A549 (cell line): ENCODE results near the gene EFNA5. TPM values are rescaled to one million over a fixed set of nuclear protein-coding genes. Genes with fewer than 3 reads are reported as not detected.

Source experiments
- ATAC-seq, 2 experiments: fragments of 200-7000 bp in 1 of 2; fragments of >200 bp in 1 of 2; cut with Nextera tagmentation in 1 of 2; cut with Tn5 transposase in 1 of 2; 3 replicates each; pipeline versions ENCODE4 v1.8.0 to v1.9.1; 2018 to 2020; ENCODE audit warnings: mild to moderate bottlenecking in 1 of 2, moderate library complexity in 1 of 2
- CTCF ChIA-PET: fragments of 300-600 bp; sonication (Branson Sonifier 250); formaldehyde crosslinking; extraction: SDS; loops from one replicate; lab custom pipeline; 2021; ENCODE audit warnings: antibody characterized with exemption, inconsistent platforms; lab: Yijun Ruan, JAX
- POLR2A ChIA-PET: fragments of 350-600 bp; formaldehyde crosslinking; extraction: SDS; loops from one replicate; lab custom pipeline; 2021; ENCODE audit warnings: antibody characterized with exemption, inconsistent platforms; lab: Yijun Ruan, JAX
- DNase-seq, 2 experiments: peaks; one replicate each; pipeline versions ENCODE4 v3.0.0 to v3.0.0-alpha.2; 2011 to 2016; ENCODE audit warnings: low read depth in 1 of 2, low spot score in 1 of 2
- FAIRE-seq: peaks from 2 replicates; lab custom pipeline; 2011; peaks lifted over from hg19 to GRCh38; lab: Jason Lieb, UNC
- H3K27ac ChIP-seq, 2 experiments: fragments of >200 bp; sonication (Bioruptor Twin); formaldehyde crosslinking; 3 replicates each; pipeline ENCODE4 v1.5.1; 2016 to 2017
- H3K4me1 ChIP-seq: fragments of >200 bp; sonication (Bioruptor Twin); formaldehyde crosslinking; 3 replicates; pipeline ENCODE4 v1.6.1; 2016
- H3K4me2 ChIP-seq: fragments of >200 bp; sonication (Bioruptor Twin); formaldehyde crosslinking; 3 replicates; pipeline ENCODE4 v1.6.1; 2016
- H3K4me3 ChIP-seq: fragments of >200 bp; sonication (Bioruptor Twin); formaldehyde crosslinking; 3 replicates; pipeline ENCODE4 v1.5.1; 2016
- H3K9me3 ChIP-seq: fragments of >200 bp; sonication (Bioruptor Twin); formaldehyde crosslinking; 3 replicates; pipeline ENCODE4 v1.6.1; 2016
- ESRRA ChIP-seq: fragments of 150-350 bp; IDR thresholded peaks from 2 replicates; pipeline ENCODE4 v1.6.1; 2014; ENCODE audit warnings: mild to moderate bottlenecking, low read length, borderline replicate concordance
- FOSB ChIP-seq: fragments of 250-450 bp; sonication (Bioruptor Pico); IDR thresholded peaks from 2 replicates; pipeline ENCODE4 v1.5.0; 2020; ENCODE audit warnings: mild to moderate bottlenecking, moderate library complexity
- FOSL2 ChIP-seq, 2 experiments: fragments of 450-650 bp in 1 of 2; fragments of >200 bp in 1 of 2; sonication (Bioruptor Twin) in 1 of 2; formaldehyde crosslinking; IDR thresholded peaks; 2 replicates each; pipeline versions ENCODE4 v1.5.0 to v1.6.1; 2016 to 2020; ENCODE audit warnings: mild to moderate bottlenecking in 1 of 2, moderate library complexity in 1 of 2
- FOXS1 ChIP-seq: fragments of 250-450 bp; sonication (Bioruptor Pico); IDR thresholded peaks from 2 replicates; pipeline ENCODE4 v1.5.0; 2020; ENCODE audit warnings: mild to moderate bottlenecking, moderate library complexity
- HOXA7 ChIP-seq: fragments of 250-450 bp; sonication (Bioruptor Pico); IDR thresholded peaks from 2 replicates; pipeline ENCODE4 v1.5.0; 2020; ENCODE audit warnings: mild to moderate bottlenecking, moderate library complexity
- JUN ChIP-seq, 2 experiments: fragments of >200 bp; sonication (Bioruptor Twin); formaldehyde crosslinking; IDR thresholded peaks; 2 replicates in 1 of 2; 3 replicates in 1 of 2; pipeline ENCODE4 v1.6.1; 2016 to 2017
- JUNB ChIP-seq: fragments of >200 bp; sonication (Bioruptor Twin); formaldehyde crosslinking; IDR thresholded peaks from 2 replicates; pipeline ENCODE4 v1.6.1; 2016
- KDM5A ChIP-seq: fragments of 200-600 bp; sonication (generic); IDR thresholded peaks from 2 replicates; pipeline ENCODE4 v1.6.1; 2016; ENCODE audit warnings: antibody characterized with exemption, mild to moderate bottlenecking
- MAFK ChIP-seq: fragments of 450-650 bp; IDR thresholded peaks from 2 replicates; pipeline ENCODE4 v1.6.1; 2014; ENCODE audit not compliant: partially characterized antibody
- MAZ ChIP-seq: fragments of 150-350 bp; IDR thresholded peaks from 2 replicates; pipeline ENCODE4 v1.6.1; 2014; ENCODE audit warnings: antibody characterized with exemption, low read depth, low read length, borderline replicate concordance
- MYC ChIP-seq: IDR thresholded peaks from 2 replicates; pipeline ENCODE4 v1.6.1; 2012; ENCODE audit warnings: mild to moderate bottlenecking, inconsistent platforms, low read length, improper control_type of control experiment, borderline replicate concordance
- NPAS2 ChIP-seq: fragments of 250-450 bp; sonication (Bioruptor Pico); IDR thresholded peaks from 2 replicates; pipeline ENCODE4 v1.8.0; 2022; ENCODE audit warnings: mild to moderate bottlenecking, moderate library complexity, borderline replicate concordance
- NR3C1 ChIP-seq: fragments of >200 bp; sonication (Bioruptor Twin); formaldehyde crosslinking; IDR thresholded peaks from 3 replicates; pipeline ENCODE4 v1.6.1; 2017
- RCOR1 ChIP-seq: fragments of 150-350 bp; IDR thresholded peaks from 2 replicates; pipeline ENCODE4 v1.6.1; 2014; ENCODE audit warnings: antibody characterized with exemption, low read length, low read depth
- RFX5 ChIP-seq: fragments of 450-650 bp; IDR thresholded peaks from 2 replicates; pipeline ENCODE4 v1.7.1; 2014; ENCODE audit warnings: antibody characterized with exemption, mild to moderate bottlenecking, moderate library complexity
- RNF2 ChIP-seq: fragments of 200-600 bp; sonication (generic); IDR thresholded peaks from 2 replicates; pipeline ENCODE4 v1.6.1; 2016; ENCODE audit warnings: low read depth, mild to moderate bottlenecking, antibody characterized with exemption, moderate library complexity, borderline replicate concordance
- TFCP2L1 ChIP-seq: fragments of 250-450 bp; sonication (Bioruptor Pico); IDR thresholded peaks from 2 replicates; pipeline ENCODE4 v1.5.0; 2021; ENCODE audit warnings: mild to moderate bottlenecking
- TP53 ChIP-seq: fragments of 250-450 bp; sonication (Bioruptor Pico); IDR thresholded peaks from 2 replicates; pipeline ENCODE4 v1.5.0; 2021; ENCODE audit warnings: mild to moderate bottlenecking, moderate library complexity
- WGBS: methylation state at CpG from one replicate; pipeline ENCODE4 v1.1.6; 2017; ENCODE audit errors: missing lambda C conversion rate; 5-methylcytosine and 5-hydroxymethylcytosine counted together
- polyA plus RNA-seq, 4 experiments: library from polyadenylated mRNA; depleted of rRNA in 3 of 4; stranded (reverse); fragments of >200 nt; fragmentation: RNase III in 1 of 4; extraction: RNeasy Plus Mini Kit Qiagen cat#74134 plus additional on column Dnase treatment in 1 of 4; gene quantifications; 2 replicates in 3 of 4; 3 replicates in 1 of 4; pipeline ENCODE4 v1.2.3, GENCODE V29; 2011 to 2017
- TF ChIP-seq, protein P1 (sequence below): fragments of 200-600 bp; sonication (generic); IDR thresholded peaks from 2 replicates; pipeline ENCODE4 v1.6.1; 2016; ENCODE audit warnings: antibody characterized with exemption, mild to moderate bottlenecking, moderate library complexity
- TF ChIP-seq, protein P2 (sequence below): fragments of 250-450 bp; sonication (Bioruptor Pico); IDR thresholded peaks from 2 replicates; pipeline ENCODE4 v1.5.0; 2021; ENCODE audit warnings: mild to moderate bottlenecking, moderate library complexity, borderline replicate concordance
- TF ChIP-seq, protein P3 (sequence below): fragments of 250-450 bp; sonication (Bioruptor Pico); IDR thresholded peaks from 2 replicates; pipeline ENCODE4 v1.5.0; 2020; ENCODE audit warnings: low read depth, mild to moderate bottlenecking, moderate library complexity
- TF ChIP-seq, protein P4 (sequence below): fragments of 450-650 bp; IDR thresholded peaks from 2 replicates; pipeline ENCODE4 v1.6.1; 2014; ENCODE audit warnings: antibody characterized with exemption

The EFNA5 gene
- polyA plus RNA-seq, 2 of the 4 experiments (the other 2 are of a cell fraction) = 8.5 to 20.7 TPM

DNA sequence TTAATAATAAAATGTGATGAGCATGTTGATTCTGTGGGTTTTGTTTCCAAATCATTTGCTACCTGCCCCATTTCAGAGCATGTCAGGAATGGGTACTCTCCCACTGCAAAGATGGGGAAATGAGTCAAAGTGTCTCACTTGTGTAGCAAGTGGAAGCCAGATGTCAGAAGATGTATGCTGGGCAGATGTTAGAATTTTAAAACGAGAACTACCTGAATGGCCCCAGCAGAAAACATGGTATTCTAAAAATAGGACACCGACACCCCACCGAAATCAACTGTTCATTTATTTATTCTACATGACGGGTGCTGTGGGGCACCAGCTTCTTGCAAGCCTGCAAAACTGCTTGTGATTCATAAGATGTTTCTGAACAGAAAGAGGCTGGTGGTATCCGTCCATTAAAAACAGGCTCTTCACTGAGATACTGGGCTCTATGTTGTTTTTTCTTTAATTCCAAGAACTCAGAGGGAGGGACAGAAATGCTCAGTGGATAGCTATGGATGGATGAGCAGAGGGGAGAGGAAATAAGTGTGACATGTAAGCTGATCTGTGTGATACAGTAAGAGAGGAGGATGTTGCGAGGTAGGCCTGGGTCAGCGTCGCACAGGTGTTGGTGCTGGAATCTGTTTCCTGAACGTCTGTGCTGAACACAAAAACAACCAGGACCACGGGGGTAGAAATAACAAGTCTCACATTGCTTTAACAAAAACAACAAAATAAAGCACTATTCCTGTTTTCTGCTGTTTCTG, 157.2 kb downstream of the EFNA5 start:
- CTCF ChIA-PET = interaction anchor here (0.8 to 1.0 kb wide), 2 partner anchors 19 to 59 kb away, joined by 3 to 4 read pairs; no protein-coding TSS in a partner anchor

DNA sequence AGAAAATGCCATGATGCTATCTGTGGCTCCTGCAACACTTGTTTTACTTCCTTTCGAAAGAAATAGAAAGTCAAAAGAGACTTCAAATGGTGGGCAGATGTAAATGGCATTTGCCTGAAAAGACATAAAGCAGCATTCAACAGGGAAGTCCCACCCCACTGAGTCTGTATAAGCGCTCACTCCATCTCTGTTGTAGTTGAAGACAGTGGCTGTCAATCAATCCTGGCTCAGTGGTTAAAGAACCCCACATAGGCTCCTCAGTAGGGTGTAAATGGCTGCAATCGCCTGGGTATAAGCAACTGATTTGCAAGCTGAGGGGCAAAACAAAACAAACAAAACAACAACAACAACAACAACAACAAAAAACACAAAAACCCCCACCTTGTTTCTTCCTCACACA, 158.7 kb downstream of the EFNA5 start:
- Histone ChIP-seq H3K4me1 (peaks cover 37% of the 10 kb centered on the region), H3K9me3 (no peaks in the 10 kb centered on the region), H3K27ac (no peak overlapping the region)
- ATAC-seq (peak in 1 of 2 experiments; percentile 54; a peak in 2 of 6 replicates), DNase-seq (no peak)
- 92% methylated on average over 3 of the region's 3 CpGs for WGBS
- POLR2A ChIA-PET = no interaction called here
- CTCF ChIA-PET = interaction anchor here (1.6 kb wide), 1 partner anchor 60 kb away, joined by 4 read pairs; no protein-coding TSS in a partner anchor
- TF ChIP-seq RNF2 = no peak
- TF ChIP-seq, protein P1, sequence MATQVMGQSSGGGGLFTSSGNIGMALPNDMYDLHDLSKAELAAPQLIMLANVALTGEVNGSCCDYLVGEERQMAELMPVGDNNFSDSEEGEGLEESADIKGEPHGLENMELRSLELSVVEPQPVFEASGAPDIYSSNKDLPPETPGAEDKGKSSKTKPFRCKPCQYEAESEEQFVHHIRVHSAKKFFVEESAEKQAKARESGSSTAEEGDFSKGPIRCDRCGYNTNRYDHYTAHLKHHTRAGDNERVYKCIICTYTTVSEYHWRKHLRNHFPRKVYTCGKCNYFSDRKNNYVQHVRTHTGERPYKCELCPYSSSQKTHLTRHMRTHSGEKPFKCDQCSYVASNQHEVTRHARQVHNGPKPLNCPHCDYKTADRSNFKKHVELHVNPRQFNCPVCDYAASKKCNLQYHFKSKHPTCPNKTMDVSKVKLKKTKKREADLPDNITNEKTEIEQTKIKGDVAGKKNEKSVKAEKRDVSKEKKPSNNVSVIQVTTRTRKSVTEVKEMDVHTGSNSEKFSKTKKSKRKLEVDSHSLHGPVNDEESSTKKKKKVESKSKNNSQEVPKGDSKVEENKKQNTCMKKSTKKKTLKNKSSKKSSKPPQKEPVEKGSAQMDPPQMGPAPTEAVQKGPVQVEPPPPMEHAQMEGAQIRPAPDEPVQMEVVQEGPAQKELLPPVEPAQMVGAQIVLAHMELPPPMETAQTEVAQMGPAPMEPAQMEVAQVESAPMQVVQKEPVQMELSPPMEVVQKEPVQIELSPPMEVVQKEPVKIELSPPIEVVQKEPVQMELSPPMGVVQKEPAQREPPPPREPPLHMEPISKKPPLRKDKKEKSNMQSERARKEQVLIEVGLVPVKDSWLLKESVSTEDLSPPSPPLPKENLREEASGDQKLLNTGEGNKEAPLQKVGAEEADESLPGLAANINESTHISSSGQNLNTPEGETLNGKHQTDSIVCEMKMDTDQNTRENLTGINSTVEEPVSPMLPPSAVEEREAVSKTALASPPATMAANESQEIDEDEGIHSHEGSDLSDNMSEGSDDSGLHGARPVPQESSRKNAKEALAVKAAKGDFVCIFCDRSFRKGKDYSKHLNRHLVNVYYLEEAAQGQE = no peak
- no peak for TF ChIP-seq NPAS2 (CRISPR knock-in tag)
- TF ChIP-seq JUNB = no peak
- TF ChIP-seq TP53 (CRISPR knock-in tag) = no peak
- TF ChIP-seq TFCP2L1 (CRISPR knock-in tag) = no peak
- no peak for TF ChIP-seq MAFK
- TF ChIP-seq, protein P2, sequence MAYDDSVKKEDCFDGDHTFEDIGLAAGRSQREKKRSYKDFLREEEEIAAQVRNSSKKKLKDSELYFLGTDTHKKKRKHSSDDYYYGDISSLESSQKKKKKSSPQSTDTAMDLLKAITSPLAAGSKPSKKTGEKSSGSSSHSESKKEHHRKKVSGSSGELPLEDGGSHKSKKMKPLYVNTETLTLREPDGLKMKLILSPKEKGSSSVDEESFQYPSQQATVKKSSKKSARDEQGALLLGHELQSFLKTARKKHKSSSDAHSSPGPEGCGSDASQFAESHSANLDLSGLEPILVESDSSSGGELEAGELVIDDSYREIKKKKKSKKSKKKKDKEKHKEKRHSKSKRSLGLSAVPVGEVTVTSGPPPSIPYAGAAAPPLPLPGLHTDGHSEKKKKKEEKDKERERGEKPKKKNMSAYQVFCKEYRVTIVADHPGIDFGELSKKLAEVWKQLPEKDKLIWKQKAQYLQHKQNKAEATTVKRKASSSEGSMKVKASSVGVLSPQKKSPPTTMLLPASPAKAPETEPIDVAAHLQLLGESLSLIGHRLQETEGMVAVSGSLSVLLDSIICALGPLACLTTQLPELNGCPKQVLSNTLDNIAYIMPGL (CRISPR knock-in tag) = no peak
- TF ChIP-seq, protein P3, sequence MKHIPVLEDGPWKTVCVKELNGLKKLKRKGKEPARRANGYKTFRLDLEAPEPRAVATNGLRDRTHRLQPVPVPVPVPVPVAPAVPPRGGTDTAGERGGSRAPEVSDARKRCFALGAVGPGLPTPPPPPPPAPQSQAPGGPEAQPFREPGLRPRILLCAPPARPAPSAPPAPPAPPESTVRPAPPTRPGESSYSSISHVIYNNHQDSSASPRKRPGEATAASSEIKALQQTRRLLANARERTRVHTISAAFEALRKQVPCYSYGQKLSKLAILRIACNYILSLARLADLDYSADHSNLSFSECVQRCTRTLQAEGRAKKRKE (CRISPR knock-in tag) = no peak
- TF ChIP-seq MYC = no peak
- TF ChIP-seq FOXS1 = no peak
- TF ChIP-seq NR3C1 = no peak
- no peak for TF ChIP-seq FOSL2 (IDR thresholded peaks at IDR 0.05)
- no peak for TF ChIP-seq FOSL2 (CRISPR knock-in tag; IDR thresholded peaks at IDR 0.05)
- TF ChIP-seq ESRRA = no peak
- no peak for TF ChIP-seq RCOR1
- no peak for TF ChIP-seq RFX5
- TF ChIP-seq MAZ = no peak
- TF ChIP-seq HOXA7 (CRISPR knock-in tag) = no peak
- TF ChIP-seq, all 56 proteins: peak for 0
- H3K4me3 ChIP-seq = no peak overlapping the region
- H3K4me2 ChIP-seq = no peak overlapping the region
- FAIRE-seq = no peak

More for the DNA sequence above, 157.2 kb downstream of the EFNA5 start:
- no peak for TF ChIP-seq MAZ
- TF ChIP-seq FOSB (CRISPR knock-in tag) = no peak
- TF ChIP-seq FOXS1 = no peak
- no peak for TF ChIP-seq MYC
- TF ChIP-seq, protein P4, sequence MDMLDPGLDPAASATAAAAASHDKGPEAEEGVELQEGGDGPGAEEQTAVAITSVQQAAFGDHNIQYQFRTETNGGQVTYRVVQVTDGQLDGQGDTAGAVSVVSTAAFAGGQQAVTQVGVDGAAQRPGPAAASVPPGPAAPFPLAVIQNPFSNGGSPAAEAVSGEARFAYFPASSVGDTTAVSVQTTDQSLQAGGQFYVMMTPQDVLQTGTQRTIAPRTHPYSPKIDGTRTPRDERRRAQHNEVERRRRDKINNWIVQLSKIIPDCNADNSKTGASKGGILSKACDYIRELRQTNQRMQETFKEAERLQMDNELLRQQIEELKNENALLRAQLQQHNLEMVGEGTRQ = no peak
- no peak for TF ChIP-seq KDM5A
- no peak for TF ChIP-seq MAFK
- TF ChIP-seq, protein P2 (CRISPR knock-in tag) = no peak
- no peak for TF ChIP-seq JUN (IDR thresholded peaks at IDR 0.05)
- Histone ChIP-seq H3K4me1 (peaks cover 33% of the 10 kb centered on the region), H3K9me3 (no peaks in the 10 kb centered on the region), H3K4me3 (no peak overlapping the region), H3K4me2 (no peak overlapping the region), H3K27ac (peak overlapping the region; percentile 33 to 34; a peak in 3 of 6 replicates)
- POLR2A ChIA-PET = no interaction called here
- 87% methylated on average over 10 of the region's 10 CpGs for WGBS
- no peak for FAIRE-seq
- no peak; a peak in 1 of 6 replicates for ATAC-seq
- no peak for DNase-seq
